Measurements from ENCODE around the gene ARL10. TPM values are rescaled to one million over a fixed set of nuclear protein-coding genes. Genes with fewer than 3 reads are reported as not detected.

ARL10 gene
- total RNA-seq, 6 donors from 2014 or later = 2.7 to 7.8 (median 4.1) TPM

DNA sequence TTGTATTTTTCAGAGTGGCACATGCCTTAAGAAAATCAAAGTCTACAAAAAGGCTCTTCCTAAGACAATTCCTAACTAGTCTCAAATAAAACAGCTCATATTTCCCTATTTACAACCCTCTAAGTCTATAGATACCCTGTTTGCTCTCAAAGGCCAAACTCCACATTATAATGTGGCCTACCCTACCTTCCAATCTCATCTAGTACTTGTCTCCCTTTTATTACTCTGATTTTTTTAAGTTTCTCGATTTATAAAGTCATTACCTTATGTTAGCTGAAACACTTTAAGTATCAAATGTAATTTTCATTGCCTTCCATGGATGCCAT is 23.2 kb upstream of the ARL10 start:
- H3K27ac ChIP-seq = no peak overlapping the region
- 87 to 98% methylated on average over 1 of the region's 1 CpG for WGBS, 2 donors
- H3K27me3 ChIP-seq = no peaks in the 10 kb centered on the region
- no peaks in the 10 kb centered on the region for H3K4me1 ChIP-seq
- no peaks in the 10 kb centered on the region for H3K9me3 ChIP-seq
- H3K4me3 ChIP-seq = no peak overlapping the region
- DNase-seq (no peak), ATAC-seq (ENCODE audit: low FRiP score in 2 of 2) (no peak)
- peaks cover 8 to 56% (median 33%) of the 10 kb centered on the region in 4 donors for H3K36me3 ChIP-seq
- no peak for TF ChIP-seq POLR2AphosphoS5 (IDR thresholded peaks at IDR 0.05)

DNA sequence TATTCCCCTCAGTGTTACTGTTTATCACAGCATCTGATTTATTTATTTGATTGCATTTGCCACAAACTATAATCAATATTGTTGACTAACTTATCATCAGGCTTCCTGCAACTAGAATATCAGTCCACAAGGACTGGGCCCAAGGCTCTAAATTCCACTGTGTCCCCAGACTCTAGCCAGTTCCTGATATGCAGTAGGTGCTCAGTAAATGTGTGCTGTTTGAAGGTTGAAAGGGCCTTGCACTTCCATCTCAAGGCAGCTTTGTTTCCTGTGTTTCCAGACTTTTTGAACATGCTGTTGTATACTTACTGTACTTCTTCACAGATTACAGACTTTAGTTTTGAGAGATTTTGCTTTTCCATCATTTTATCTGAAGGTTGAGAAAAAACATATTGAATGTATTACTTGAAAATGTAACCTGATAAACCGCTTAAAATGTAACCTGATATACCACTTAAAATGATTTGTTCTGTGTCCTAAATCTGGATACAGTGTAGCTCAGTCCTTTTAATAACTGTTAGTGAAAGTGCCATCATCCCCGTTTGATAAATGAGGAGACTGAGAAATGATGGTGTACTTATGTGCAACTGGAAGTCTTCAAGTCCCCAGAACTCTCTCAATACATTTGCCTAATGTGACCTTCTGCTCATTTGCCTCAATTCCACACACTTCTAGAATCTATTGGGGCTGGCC is 22.4 kb upstream of the ARL10 start:
- DNase-seq = no peak
- peaks cover 16 to 56% (median 35%) of the 10 kb centered on the region in 4 donors for H3K36me3 ChIP-seq
- H3K27me3 ChIP-seq = no peaks in the 10 kb centered on the region

DNA sequence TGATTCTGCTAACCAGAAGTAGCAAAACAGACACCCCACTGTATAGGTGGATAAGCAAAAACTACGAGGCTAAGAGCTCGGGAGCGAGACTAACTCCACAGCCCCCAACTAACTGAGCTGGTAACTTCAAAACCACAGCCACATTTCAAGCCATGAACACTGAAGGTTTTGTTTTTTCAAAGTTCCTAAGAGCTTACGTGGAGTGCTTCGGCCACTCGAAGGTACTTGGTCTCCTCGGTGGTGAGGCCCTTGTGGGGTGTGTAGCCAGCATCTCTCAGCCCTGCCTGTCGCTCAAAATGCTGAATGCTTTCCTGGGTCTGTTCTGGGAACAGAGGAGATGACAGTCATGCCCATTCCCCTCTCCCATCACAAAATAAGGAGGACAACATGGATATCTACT is 14.9 kb upstream of the ARL10 start:
- peak in 1 of 2 donors; percentile 62 for DNase-seq
- 81 to 91% methylated on average over 8 of the region's 8 CpGs for WGBS, 2 donors
- TF ChIP-seq EP300 (IDR thresholded peaks at IDR 0.05) = no peak
- no peak for TF ChIP-seq POLR2A (IDR thresholded peaks at IDR 0.05)
- TF ChIP-seq, protein P1, sequence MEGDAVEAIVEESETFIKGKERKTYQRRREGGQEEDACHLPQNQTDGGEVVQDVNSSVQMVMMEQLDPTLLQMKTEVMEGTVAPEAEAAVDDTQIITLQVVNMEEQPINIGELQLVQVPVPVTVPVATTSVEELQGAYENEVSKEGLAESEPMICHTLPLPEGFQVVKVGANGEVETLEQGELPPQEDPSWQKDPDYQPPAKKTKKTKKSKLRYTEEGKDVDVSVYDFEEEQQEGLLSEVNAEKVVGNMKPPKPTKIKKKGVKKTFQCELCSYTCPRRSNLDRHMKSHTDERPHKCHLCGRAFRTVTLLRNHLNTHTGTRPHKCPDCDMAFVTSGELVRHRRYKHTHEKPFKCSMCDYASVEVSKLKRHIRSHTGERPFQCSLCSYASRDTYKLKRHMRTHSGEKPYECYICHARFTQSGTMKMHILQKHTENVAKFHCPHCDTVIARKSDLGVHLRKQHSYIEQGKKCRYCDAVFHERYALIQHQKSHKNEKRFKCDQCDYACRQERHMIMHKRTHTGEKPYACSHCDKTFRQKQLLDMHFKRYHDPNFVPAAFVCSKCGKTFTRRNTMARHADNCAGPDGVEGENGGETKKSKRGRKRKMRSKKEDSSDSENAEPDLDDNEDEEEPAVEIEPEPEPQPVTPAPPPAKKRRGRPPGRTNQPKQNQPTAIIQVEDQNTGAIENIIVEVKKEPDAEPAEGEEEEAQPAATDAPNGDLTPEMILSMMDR (IDR thresholded peaks at IDR 0.05) = no peak
- TF ChIP-seq POLR2AphosphoS5 (IDR thresholded peaks at IDR 0.05) = no peak
- Histone ChIP-seq H3K9me3 (no peaks in the 10 kb centered on the region), H3K27me3 (no peaks in the 10 kb centered on the region), H3K4me1 (peaks cover 0 to 4% (median 0%) of the 10 kb centered on the region in 4 donors), H3K4me3 (no peak overlapping the region), H3K27ac (no peak overlapping the region), H3K36me3 (peaks cover 36 to 100% (median 64%) of the 10 kb centered on the region in 4 donors)
- ATAC-seq (ENCODE audit: low FRiP score in 2 of 2) = peak in 1 of 2 donors; percentile 55

More for the DNA sequence above, 22.4 kb upstream of the ARL10 start:
- Histone ChIP-seq H3K4me3 (no peak overlapping the region), H3K9me3 (no peaks in the 10 kb centered on the region), H3K27ac (no peak overlapping the region), H3K4me1 (no peaks in the 10 kb centered on the region)
- WGBS, 2 donors = 44 to 81% methylated on average over 2 of the region's 2 CpGs
- ATAC-seq (ENCODE audit: low FRiP score in 2 of 2) = no peak
- TF ChIP-seq POLR2AphosphoS5 (IDR thresholded peaks at IDR 0.05) (no peak), POLR2A (IDR thresholded peaks at IDR 0.05) (no peak), EP300 (IDR thresholded peaks at IDR 0.05) (no peak)
- TF ChIP-seq, protein P1 (IDR thresholded peaks at IDR 0.05) = no peak

DNA sequence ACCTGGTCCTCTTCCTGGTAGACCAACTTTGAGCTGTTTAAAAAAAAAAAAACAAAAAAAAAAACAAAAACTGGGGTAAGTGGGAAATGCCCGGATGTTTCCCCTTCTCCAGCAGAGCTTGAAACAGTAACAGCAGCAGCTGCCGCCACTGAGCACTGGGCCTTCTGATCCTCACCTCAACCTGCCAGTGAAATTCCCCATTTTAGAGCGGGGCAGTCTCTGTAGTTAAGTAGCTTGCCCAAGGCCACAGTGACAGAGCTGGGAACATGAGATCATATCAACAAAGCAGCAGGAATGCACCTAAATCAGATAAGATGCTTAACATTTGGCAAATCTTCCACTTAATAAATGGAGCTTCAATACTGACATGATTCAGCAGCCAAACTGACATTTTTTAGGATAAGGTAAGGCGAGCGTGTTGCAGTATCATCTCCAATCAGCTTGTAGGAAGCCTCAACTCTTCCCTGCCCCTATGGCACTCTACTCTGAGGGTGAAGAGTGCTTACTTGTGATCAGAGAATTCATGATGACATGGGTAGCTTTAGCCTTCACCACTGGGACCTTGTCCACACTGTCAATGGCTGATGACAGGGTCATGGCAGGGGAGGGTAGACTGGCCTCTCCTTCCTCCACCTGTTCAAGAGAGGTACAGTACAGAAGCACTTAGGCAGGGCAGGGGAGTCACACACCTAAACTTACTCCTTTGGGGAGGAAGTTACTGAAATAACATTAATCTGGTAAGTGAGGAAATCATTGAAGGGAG is 13.0 kb upstream of the ARL10 start:
- TF ChIP-seq POLR2AphosphoS5 (IDR thresholded peaks at IDR 0.05) = no peak
- TF ChIP-seq, protein P1 (IDR thresholded peaks at IDR 0.05) = no peak
- no peak for TF ChIP-seq EP300 (IDR thresholded peaks at IDR 0.05)
- no peak for TF ChIP-seq POLR2A (IDR thresholded peaks at IDR 0.05)
- H3K4me1 ChIP-seq = peaks cover 0 to 4% (median 0%) of the 10 kb centered on the region in 4 donors
- H3K9me3 ChIP-seq = no peaks in the 10 kb centered on the region
- H3K36me3 ChIP-seq = peaks cover 26 to 95% (median 54%) of the 10 kb centered on the region in 4 donors
- DNase-seq = no peak
- H3K27me3 ChIP-seq = no peaks in the 10 kb centered on the region
- ATAC-seq (ENCODE audit: low FRiP score in 2 of 2) = no peak
- no peak overlapping the region for H3K4me3 ChIP-seq
- 82 to 91% methylated on average over 5 of the region's 5 CpGs for WGBS, 2 donors
- H3K27ac ChIP-seq = no peak overlapping the region

DNA sequence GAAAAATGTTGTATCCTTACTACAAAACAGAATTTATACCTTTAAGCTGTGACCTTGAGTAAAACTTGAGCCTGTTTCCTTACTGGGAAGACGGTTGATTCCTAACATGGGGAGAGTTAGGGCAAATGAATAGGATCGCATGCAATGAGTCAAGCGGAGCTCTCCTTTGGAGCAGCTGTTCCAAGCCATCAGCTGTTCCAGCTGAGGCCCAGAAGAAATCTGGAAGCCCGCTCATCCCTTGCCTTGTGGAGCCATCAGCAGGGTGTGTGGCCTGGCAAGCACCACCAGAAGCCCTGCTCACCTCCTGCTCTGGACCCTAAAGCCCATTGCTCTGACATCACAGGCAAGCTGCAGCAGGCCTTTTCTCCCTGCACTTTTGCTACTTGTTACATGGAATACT is 11.8 kb upstream of the ARL10 start:
- H3K27ac ChIP-seq = no peak overlapping the region
- peaks cover 0 to 4% (median 0%) of the 10 kb centered on the region in 4 donors for H3K4me1 ChIP-seq
- 89 to 97% methylated on average over 3 to 4 of the region's 4 CpGs for WGBS, 2 donors
- ATAC-seq (ENCODE audit: low FRiP score in 2 of 2) = no peak
- H3K27me3 ChIP-seq = no peaks in the 10 kb centered on the region
- no peaks in the 10 kb centered on the region for H3K9me3 ChIP-seq
- H3K4me3 ChIP-seq = no peak overlapping the region
- TF ChIP-seq, protein P1 (IDR thresholded peaks at IDR 0.05) = no peak
- no peak for TF ChIP-seq POLR2AphosphoS5 (IDR thresholded peaks at IDR 0.05)
- no peak for TF ChIP-seq POLR2A (IDR thresholded peaks at IDR 0.05)
- no peak for TF ChIP-seq EP300 (IDR thresholded peaks at IDR 0.05)
- DNase-seq = no peak
- peaks cover 13 to 94% (median 48%) of the 10 kb centered on the region in 4 donors for H3K36me3 ChIP-seq
